NCI-H510A treated with DMSO at 0.1 percent for 48 hours (cell line): ENCODE data around the gene DAGLB.
"Not testable (repeated sequence)": the region's sequence is repeated elsewhere in the genome, so short reads cannot be mapped to it uniquely, and the experiment has no call there.

Experiments
- DNase-seq: peaks from one replicate; lab custom pipeline; 2025; lab: John Stamatoyannopoulos, UW

Gene DAGLB

DNA sequence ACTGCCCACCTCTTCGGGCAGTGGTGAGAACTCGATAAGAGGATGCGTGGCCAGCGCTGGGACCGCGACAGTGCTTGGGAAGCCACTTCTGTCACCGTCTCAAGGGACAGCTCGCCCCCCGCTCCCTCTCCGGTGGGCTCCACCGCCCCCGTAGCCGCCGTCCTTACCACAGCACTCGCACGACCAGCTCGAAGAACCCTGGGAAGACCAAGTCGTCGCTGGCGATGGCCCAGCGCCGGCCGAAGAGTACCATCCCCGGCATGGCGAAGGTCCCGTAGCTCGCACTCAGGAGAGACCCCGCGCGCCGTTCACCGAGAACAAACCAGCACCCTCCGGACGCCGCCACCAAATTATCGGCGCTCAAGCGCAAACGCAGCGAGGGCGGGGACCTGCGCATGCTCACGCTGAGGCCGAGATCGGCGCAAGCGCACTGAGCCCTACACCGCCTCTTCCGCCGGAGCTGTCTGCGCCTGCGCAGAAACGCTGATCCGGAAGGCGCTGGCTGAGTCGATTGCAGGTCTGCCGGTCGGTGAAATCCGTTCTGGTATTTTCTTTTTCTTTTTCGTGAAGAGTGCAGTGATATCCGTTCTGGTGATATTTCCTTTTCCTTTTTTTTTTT, at the start of gene DAGLB:
Gene DAGLB (minus strand): TSS at position 374 of the 619 bp plus-strand sequence. CDS start 112 bp downstream, at position 262.
- DNase-seq = peak; percentile 92

GRCh38 chr7:6497637-6497905, 49.8 kb upstream of the DAGLB start:
- DNase-seq = no peak

DNA sequence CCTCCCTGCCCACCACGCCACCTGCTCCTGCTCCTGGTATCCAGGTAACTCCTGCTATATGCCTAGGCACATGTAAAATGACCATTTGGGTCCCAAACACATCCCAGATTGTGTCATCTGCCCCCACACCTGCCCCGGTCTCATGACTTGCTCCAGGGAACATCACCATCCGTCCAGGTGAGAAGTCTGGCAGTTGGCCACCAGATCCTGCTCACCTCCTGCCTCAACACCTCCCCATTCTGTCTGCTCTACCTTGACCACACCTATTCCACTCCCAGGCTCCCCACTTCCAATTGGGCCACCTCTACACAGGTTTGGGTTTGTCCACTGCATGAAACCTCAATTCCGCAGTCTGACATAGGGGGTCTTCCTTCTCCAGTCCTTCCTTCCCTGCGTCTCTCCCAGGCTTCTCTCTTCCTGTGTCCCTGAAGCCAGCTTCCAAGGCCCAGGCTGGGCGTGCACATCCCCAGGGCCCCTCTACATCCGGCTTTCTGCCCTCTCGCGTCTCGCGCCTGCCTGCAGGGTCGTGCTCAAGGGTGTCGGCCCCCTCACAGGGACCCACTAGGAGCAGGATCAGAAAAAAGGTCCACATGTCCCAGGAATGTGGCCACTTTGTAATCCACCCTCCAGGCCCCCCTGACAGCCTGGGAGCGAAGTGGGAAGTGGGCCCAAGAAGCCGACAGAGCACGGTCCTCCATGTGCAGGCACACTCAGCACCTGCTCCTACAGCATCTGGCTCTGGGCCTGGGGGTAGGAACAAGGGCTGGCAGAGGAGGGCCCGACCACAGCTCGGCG, 49.3 kb upstream of the DAGLB start:
- no peak for DNase-seq

- DNase-seq = no peak
These were observed 48.0 kb upstream of the DAGLB start for GRCh38 chr7:6495597-6496262.

DNA sequence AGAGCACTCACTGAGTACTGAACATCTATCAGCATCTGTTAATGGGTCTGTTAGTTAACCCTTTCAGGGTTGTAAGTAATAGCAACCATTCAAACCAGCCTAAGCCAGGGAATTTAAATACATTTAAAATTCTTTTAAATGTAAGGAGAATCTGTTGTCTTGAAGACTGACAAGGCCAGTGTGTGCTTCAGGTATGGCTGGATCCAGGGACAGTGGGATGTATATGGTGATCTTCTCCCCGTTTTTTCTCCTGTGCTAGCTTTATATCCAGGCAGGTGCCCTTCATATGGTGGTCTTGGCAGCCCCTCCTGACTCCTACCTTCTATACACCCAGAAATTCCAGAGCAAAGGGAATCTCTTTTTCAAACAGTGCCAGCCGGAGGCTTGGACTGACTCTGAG, 46.6 kb upstream of the DAGLB start:
- DNase-seq = no peak

- no peak for DNase-seq
These were observed 43.4 kb upstream of the DAGLB start for GRCh38 chr7:6491194-6491593.

GRCh38 chr7:6489612-6490011, 41.9 kb upstream of the DAGLB start:
- no peak for DNase-seq

- no peak for DNase-seq
These were observed 39.4 kb upstream of the DAGLB start for GRCh38 chr7:6487184-6487545.

GRCh38 chr7:6486438-6487183, 38.9 kb upstream of the DAGLB start:
- no peak for DNase-seq

DNA sequence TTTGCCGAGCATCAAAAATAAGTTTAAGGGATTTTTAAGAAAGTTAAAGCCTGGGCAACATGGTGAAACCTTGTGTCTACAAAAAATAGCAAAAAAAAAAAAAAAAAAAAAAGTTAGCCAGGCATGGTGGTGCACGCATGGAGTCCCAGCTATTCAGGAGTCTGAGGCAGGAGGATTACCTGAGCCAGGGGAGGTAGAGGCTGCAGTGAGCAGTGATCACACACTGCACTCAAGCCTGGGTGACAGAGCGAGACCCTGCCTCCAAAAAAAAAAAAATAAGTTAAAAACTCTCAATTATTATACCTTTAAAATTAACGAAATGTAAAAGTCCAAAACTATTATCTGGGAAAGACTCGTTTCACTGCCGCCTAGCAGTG, 35.0 kb upstream of the DAGLB start:
- no peak for DNase-seq

DNA sequence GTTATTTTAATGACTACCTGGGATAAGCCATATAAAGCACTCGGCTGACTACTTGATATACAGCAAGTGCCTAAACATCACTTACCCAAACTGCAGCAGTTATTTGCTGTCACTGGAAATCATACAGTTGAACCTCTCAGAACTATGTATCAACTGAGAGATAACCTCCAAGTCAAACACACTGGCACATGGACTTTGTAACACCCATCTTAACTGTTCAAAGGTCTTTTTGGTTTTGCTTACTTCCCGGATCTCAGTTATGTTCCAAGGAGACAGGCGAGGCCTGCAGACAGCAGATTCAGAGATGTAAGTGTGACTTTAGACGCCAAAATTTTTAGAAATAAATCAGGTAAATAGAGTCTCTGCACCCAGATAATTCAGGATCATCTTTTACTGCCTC, 34.6 kb upstream of the DAGLB start:
- no peak for DNase-seq

DNA sequence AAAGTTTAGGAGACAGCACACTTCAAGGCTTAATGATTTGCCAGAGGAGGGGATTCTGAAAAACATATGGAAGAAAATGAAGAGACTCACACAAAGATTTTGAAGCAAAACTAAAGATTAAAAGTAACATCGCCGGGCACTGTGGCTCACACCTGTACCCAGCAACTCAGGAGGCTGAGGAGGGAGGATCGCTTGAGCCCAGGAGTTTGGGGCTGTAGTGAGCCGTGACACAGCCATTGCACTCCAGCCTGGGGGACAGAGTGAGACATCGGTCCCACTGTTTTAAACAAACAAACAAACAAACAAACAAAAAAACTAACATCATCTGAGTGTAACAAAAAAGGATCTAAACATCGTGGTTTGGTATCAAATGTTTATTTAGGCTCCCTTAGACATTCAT, 33.7 kb upstream of the DAGLB start:
- no peak for DNase-seq

- DNase-seq = no peak
These were observed 32.5 kb upstream of the DAGLB start for GRCh38 chr7:6480323-6480660.

DNA sequence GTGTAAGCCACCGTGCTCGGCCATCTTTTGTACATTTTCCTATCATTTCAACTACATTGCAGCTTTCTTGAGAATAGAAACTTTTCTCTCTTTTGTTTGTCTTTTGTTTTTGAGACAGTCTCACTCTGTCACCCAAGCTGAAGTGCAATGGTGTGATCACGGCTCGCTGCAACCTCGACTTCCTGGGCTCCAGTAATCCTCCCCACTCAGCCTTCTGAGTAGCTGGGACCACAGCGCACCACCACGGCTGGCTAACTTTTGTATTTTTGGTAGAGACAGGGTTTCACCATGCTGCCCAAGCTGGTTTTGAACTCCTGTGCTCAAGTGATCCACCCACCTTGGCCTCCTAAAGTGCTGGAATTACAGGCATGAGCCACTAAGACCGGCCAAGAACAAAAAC, 31.3 kb upstream of the DAGLB start:
- DNase-seq = no peak

DNA sequence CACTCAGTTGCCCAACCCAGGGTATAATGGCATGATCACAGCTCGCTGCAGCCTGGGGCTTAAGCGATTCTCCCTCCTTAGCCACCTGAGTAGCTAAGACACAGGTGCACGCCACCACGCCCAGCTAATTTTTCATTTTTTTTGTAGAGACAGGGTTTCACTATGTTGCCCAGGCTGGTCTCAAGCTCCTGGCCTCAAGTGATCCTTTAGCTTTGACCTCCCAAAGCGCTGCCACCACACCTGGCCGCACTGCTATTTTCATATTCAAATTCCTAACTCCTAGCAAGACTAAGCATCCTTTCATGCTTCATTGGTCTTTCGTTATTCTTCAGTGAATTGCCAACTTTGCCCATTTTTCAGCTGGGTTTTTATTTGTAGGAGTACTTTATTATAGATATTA, 30.4 kb upstream of the DAGLB start:
- no peak for DNase-seq

GRCh38 chr7:6477318-6477660, 29.5 kb upstream of the DAGLB start:
- no peak for DNase-seq

GRCh38 chr7:6476596-6477317, 29.0 kb upstream of the DAGLB start:
- no peak for DNase-seq

DNA sequence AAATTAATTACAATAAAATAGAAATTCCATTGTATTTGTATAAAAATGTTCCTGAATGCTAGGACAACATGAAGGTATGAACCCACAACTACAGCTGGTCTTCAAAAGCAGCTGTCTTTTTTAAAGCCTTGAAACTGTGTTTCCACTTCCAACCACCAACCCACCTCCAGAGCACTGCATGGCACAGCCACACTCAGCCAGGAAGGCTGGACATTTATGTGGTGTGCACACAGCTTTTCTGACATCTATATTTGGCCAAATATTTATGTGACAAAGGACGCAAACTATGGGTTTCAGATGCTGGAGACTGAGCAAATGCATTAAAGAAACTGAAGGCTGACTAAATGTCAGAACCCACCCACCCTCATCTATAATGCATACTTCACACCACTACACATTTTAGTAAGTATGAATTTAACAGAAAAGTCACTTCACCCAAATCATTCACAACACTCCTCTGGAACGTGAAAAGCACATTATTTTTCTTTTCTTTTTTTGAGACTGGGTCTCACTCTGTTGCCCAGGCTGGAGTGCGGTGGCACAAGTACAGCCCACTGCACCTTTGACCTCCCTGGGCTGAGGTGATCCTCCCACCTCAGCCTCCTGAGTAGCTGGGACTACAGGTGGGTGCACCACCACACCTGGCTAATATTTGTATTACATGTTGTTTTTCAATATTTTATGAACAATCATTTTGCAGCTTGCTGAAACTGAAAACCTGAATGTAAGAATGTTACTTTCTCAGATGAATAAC, 27.9 kb upstream of the DAGLB start:
- DNase-seq = no peak

GRCh38 chr7:6465862-6466261, 18.1 kb upstream of the DAGLB start:
- DNase-seq = no peak

DNA sequence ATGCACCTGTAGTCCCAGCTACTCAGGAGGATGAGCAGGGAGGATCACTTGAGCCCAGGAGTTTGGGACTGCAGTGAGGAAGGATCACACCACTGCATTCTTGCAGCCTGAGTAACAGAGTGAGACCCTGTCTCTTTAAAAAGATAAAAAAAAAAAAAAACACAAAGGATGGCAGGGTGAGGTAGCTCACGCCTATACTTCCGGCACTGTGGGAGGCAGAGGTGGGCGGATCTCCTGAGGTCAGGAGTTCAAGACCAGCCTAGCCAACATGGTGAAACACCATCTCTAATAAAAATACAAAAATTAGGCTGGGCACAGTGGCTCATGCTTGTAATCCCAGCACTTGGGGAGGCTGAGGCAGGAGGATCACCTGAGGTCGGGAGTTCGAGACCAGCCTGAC, 15.9 kb upstream of the DAGLB start:
- not testable (repeated sequence) for DNase-seq

DNA sequence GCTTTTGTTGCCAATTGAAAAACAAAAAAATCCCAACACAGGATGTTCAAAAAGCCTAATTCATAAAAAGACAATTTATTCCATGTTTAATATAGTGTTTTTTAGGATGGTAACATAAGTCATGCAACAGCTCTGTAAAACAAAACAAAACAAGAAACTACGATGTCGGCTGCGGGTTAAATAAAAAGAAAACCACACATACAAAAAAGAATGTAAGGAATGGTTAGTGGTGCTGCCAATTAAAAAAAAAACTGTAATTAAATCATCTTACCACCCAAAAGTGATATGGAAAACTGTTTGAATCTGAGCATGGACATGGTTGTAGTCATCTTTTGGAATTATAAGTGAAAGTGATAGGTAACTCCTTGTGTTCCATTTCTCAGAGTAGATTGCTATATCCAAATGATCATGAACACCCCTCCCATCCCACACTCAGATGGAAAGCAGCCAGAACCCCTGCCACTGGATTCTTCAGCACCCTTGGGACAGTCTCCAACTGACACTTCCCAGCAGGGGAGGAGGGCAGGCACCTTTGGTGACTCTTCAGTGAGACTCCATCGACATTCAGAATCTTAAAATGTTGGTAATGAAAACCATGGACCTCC, 14.3 kb upstream of the DAGLB start:
- no peak for DNase-seq
